NCI-H2171 (cell line): Measurements from ENCODE around the gene ITGAV.
"Not testable (repeated sequence)": the region's sequence is repeated elsewhere in the genome, so short reads cannot be mapped to it uniquely, and the experiment has no call there.

Experiments
- DNase-seq: peaks from one replicate; lab custom pipeline; 2025; lab: John Stamatoyannopoulos, UW

ITGAV gene

GRCh38 chr2:186589612-186590349, at the start of gene ITGAV:
TSS of gene ITGAV (plus strand) at chr2:186590056. CDS start at chr2:186590339, 283 bp downstream.
- peak; percentile 83 for DNase-seq

GRCh38 chr2:186540941-186541340, 48.9 kb upstream of the ITGAV start:
- no peak for DNase-seq

GRCh38 chr2:186542002-186542401, 47.9 kb upstream of the ITGAV start:
- DNase-seq: no peak

GRCh38 chr2:186543561-186544131, 46.2 kb upstream of the ITGAV start:
- DNase-seq: no peak

GRCh38 chr2:186544255-186544675, 45.6 kb upstream of the ITGAV start:
- no peak for DNase-seq

- no peak for DNase-seq
Observed at GRCh38 chr2:186546846-186547245, 43.0 kb upstream of the ITGAV start.

GRCh38 chr2:186551323-186552050, 38.4 kb upstream of the ITGAV start:
- no peak for DNase-seq

- DNase-seq: no peak
Observed at GRCh38 chr2:186554429-186554828, 35.4 kb upstream of the ITGAV start.

GRCh38 chr2:186554850-186555671, 34.8 kb upstream of the ITGAV start:
- DNase-seq: no peak

- no peak for DNase-seq
Observed at GRCh38 chr2:186558512-186559276, 31.2 kb upstream of the ITGAV start.

GRCh38 chr2:186559370-186559769, 30.5 kb upstream of the ITGAV start:
- DNase-seq: no peak

- no peak for DNase-seq
Observed at GRCh38 chr2:186559848-186560247, 30.0 kb upstream of the ITGAV start.

- no peak for DNase-seq
Observed at GRCh38 chr2:186560254-186560653, 29.6 kb upstream of the ITGAV start.

GRCh38 chr2:186561467-186562208, 28.2 kb upstream of the ITGAV start:
- no peak for DNase-seq

GRCh38 chr2:186562209-186562578, 27.7 kb upstream of the ITGAV start:
- no peak for DNase-seq

GRCh38 chr2:186568600-186568999, 21.3 kb upstream of the ITGAV start:
- DNase-seq: not testable (repeated sequence)

- not testable (repeated sequence) for DNase-seq
Observed at GRCh38 chr2:186569127-186569526, 20.7 kb upstream of the ITGAV start.

- no peak for DNase-seq
Observed at GRCh38 chr2:186569897-186570296, 20.0 kb upstream of the ITGAV start.

- no peak for DNase-seq
Observed at GRCh38 chr2:186570604-186571003, 19.3 kb upstream of the ITGAV start.

- DNase-seq: no peak
Observed at GRCh38 chr2:186572705-186573104, 17.2 kb upstream of the ITGAV start.

- no peak for DNase-seq
Observed at GRCh38 chr2:186573531-186573930, 16.3 kb upstream of the ITGAV start.
